ENCODE data around the gene PLA2G12A.

The PLA2G12A gene

GRCh38 chr4:109676886-109677285 lies 53.0 kb downstream of the PLA2G12A start:
- no peak for DNase-seq (ENCODE audit: low spot score)

- DNase-seq (ENCODE audit: low spot score) = no peak
These were observed 54.0 kb downstream of the PLA2G12A start for GRCh38 chr4:109675843-109676242.

GRCh38 chr4:109675181-109675580 lies 54.7 kb downstream of the PLA2G12A start:
- DNase-seq (ENCODE audit: low spot score) = no peak

GRCh38 chr4:109673303-109673702 lies 56.6 kb downstream of the PLA2G12A start:
- no peak for DNase-seq (ENCODE audit: low spot score)

- DNase-seq (ENCODE audit: low spot score) = no peak
These were observed 57.5 kb downstream of the PLA2G12A start for GRCh38 chr4:109672169-109672930.

GRCh38 chr4:109671350-109671749 lies 58.5 kb downstream of the PLA2G12A start:
- no peak for DNase-seq (ENCODE audit: low spot score)

DNA sequence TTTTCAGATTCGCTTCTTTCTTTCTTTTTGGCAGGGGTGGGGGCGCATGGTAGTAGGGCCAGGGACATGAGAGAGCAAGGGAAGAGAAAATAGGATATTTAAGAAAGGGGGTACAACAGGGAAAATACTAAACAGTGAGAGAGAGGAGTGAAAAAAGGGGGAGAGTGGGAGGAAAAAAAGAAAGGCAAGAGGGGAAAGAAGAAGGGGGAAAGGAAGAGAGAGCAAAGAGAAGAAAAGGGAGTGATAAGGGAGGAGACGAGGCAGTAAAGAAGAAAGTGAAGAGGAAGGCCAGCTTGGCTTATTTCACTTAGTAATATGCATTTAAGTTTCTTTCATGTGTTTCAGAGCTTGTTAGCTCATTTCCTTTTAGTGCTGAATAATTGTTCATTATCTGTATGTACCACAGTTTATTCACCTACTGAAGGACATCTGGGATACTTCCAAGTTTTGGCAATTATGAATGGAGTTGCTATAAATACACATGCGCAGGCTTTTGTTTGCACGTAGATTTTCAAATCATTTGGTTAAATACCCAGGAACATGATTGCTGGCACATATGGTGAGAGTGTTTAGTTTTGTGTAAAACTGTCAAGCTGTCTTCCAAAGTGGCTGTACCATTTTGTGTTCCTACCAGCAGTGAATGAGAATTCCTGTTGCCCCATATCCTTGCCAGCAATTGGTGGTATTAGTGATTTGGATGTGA lies 63.9 kb downstream of the PLA2G12A start:
- no peak for DNase-seq (ENCODE audit: low spot score)

GRCh38 chr4:109662771-109663170 lies 67.1 kb downstream of the PLA2G12A start:
- DNase-seq (ENCODE audit: low spot score) = no peak

DNA sequence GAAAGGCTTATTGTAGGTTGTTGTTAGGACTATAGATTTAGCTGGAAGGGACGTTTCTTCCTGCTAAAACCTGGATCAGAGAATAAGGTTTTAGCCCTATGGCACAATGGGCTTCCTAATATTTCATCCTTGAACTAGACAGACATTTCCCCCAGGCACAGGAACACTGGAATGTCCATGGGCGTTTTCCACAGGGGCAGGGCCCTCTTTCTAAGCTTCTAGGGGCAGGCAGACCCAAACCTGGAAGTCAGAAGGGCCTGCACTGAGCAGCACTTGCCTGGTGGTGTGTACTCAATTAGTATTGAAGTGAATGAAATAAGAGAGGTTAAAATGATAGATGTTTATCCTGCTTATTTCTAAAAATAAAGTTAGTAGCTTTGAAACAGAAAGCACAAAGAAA lies 67.8 kb downstream of the PLA2G12A start:
- no peak for DNase-seq (ENCODE audit: low spot score)

Measured in GM03348 (cell line).